Lung (tissue), 12 donors: ENCODE data around the gene MEF2B. TPM values are rescaled to one million over a fixed set of nuclear protein-coding genes. Genes with fewer than 3 reads are reported as not detected.

ENCODE experiments used
- ATAC-seq: fragments of 200-7000 bp; cut with Tn5 transposase; one replicate; pipeline ENCODE4 v1.9.1; 2020; ENCODE audit warnings: moderate number of reproducible peaks; ENCODE audit not compliant: insufficient read depth, low FRiP score
- DNase-seq, 3 donors: peaks; one replicate each; pipeline ENCODE4 v3.0.0-alpha.2; 2013 to 2017
- H3K27ac ChIP-seq, 2 donors: one replicate each; pipeline ENCODE4 v1.5.1; 2013; ENCODE audit warnings: mild to moderate bottlenecking in 2 of 2, moderate library complexity in 2 of 2, control low read depth in 1 of 2, inconsistent platforms in 1 of 2, low read depth in 1 of 2, low read length in 1 of 2
- H3K27me3 ChIP-seq, 3 donors: one replicate each; pipeline ENCODE4 v1.5.1; 2013; ENCODE audit warnings: low read length in 2 of 3; ENCODE audit not compliant: control insufficient read depth in 3 of 3, insufficient read depth in 3 of 3
- H3K36me3 ChIP-seq, 4 donors: one replicate each; pipeline ENCODE4 v1.5.1; 2013; ENCODE audit warnings: low read length in 4 of 4, mild to moderate bottlenecking in 1 of 4, moderate library complexity in 1 of 4; ENCODE audit not compliant: control insufficient read depth in 4 of 4, insufficient read depth in 4 of 4
- H3K4me1 ChIP-seq, 5 donors: one replicate each; pipeline ENCODE4 v1.5.1; 2013; ENCODE audit warnings: low read length in 5 of 5, mild to moderate bottlenecking in 2 of 5, moderate library complexity in 1 of 5; ENCODE audit not compliant: control insufficient read depth in 5 of 5, insufficient read depth in 5 of 5
- H3K4me3 ChIP-seq: one replicate; pipeline ENCODE4 v1.5.1; 2013; ENCODE audit warnings: mild to moderate bottlenecking, control low read depth, moderate library complexity
- H3K9ac ChIP-seq, 2 donors: one replicate each; pipeline ENCODE4 v1.5.1; 2013; ENCODE audit warnings: low read length in 2 of 2, control low read depth in 1 of 2; ENCODE audit not compliant: insufficient read depth in 1 of 2
- H3K9me3 ChIP-seq, 4 donors: one replicate each; pipeline ENCODE4 v1.5.1; 2013; ENCODE audit warnings: low read length in 3 of 4, mild to moderate bottlenecking in 1 of 4, moderate library complexity in 1 of 4; ENCODE audit not compliant: control insufficient read depth in 4 of 4, insufficient read depth in 3 of 4
- WGBS, 2 donors: extraction: QIAGEN DNeasy Blood & Tissue Kit; methylation state at CpG; one replicate each; pipeline ENCODE4 v1.1.7; 2013; 5-methylcytosine and 5-hydroxymethylcytosine counted together
- polyA plus RNA-seq, 2 donors: library from polyadenylated mRNA; stranded (reverse); fragments of 200-250 nt; gene quantifications; one replicate each; pipeline ENCODE4 v1.2.1, GENCODE V29; 2013
- total RNA-seq, 2 donors: library from RNA; depleted of rRNA in 1 of 2; stranded (reverse); fragments of >200 nt in 1 of 2; gene quantifications; one replicate each; pipeline ENCODE4 v1.2.1, GENCODE V29; 2014 to 2021
- TF ChIP-seq, protein P1 (sequence below): IDR thresholded peaks from 2 replicates; pipeline ENCODE4 v1.5.1; 2012; ENCODE audit warnings: mild to moderate bottlenecking; ENCODE audit errors: control extremely low read depth, extremely low read depth
- donor health status: control.
- donor health status: control.
- donor health status: Bipolar disorder and iron deficiency.
- donor health status: healthy.
- donor health status: DM: yes; HTN: yes; CAD: no.

MEF2B gene
- total and polyA plus RNA-seq, 4 donors = 0.44 to 1.8 (median 0.61) TPM

DNA sequence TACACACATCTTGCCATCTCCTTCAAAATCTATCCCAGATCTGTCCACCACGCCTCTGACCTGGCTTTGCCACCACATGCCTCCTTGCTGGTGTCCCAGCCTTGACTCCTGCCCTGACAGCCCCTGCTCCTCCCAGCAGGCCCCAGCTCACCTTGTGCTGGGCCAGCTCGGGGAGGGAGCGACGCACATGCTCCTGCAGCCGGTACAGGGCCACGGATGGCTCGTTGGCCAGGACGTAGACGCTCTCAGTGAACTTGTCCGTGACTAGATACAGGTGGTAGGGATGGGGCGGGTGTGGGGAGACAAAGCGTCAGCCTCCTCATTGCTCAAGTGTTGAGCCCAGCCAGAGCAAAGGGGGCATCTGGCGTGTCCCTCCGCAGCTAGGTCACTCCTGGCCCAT, 16.7 kb upstream of the MEF2B start:
- Histone ChIP-seq H3K27ac (peak overlapping the region in 1 of 2 donors; percentile 57), H3K9ac (no peak overlapping the region), H3K4me3 (no peak overlapping the region), H3K27me3 (no peaks in the 10 kb centered on the region), H3K4me1 (peaks cover 0 to 9% (median 8%) of the 10 kb centered on the region in 5 donors), H3K9me3 (no peaks in the 10 kb centered on the region), H3K36me3 (peaks cover 0 to 15% (median 5%) of the 10 kb centered on the region in 4 donors)
- TF ChIP-seq, protein P1, sequence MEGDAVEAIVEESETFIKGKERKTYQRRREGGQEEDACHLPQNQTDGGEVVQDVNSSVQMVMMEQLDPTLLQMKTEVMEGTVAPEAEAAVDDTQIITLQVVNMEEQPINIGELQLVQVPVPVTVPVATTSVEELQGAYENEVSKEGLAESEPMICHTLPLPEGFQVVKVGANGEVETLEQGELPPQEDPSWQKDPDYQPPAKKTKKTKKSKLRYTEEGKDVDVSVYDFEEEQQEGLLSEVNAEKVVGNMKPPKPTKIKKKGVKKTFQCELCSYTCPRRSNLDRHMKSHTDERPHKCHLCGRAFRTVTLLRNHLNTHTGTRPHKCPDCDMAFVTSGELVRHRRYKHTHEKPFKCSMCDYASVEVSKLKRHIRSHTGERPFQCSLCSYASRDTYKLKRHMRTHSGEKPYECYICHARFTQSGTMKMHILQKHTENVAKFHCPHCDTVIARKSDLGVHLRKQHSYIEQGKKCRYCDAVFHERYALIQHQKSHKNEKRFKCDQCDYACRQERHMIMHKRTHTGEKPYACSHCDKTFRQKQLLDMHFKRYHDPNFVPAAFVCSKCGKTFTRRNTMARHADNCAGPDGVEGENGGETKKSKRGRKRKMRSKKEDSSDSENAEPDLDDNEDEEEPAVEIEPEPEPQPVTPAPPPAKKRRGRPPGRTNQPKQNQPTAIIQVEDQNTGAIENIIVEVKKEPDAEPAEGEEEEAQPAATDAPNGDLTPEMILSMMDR = no peak
- 95 to 98% methylated on average over 14 of the region's 14 CpGs for WGBS, 2 donors
- ATAC-seq (no peak), DNase-seq (no peak)

DNA sequence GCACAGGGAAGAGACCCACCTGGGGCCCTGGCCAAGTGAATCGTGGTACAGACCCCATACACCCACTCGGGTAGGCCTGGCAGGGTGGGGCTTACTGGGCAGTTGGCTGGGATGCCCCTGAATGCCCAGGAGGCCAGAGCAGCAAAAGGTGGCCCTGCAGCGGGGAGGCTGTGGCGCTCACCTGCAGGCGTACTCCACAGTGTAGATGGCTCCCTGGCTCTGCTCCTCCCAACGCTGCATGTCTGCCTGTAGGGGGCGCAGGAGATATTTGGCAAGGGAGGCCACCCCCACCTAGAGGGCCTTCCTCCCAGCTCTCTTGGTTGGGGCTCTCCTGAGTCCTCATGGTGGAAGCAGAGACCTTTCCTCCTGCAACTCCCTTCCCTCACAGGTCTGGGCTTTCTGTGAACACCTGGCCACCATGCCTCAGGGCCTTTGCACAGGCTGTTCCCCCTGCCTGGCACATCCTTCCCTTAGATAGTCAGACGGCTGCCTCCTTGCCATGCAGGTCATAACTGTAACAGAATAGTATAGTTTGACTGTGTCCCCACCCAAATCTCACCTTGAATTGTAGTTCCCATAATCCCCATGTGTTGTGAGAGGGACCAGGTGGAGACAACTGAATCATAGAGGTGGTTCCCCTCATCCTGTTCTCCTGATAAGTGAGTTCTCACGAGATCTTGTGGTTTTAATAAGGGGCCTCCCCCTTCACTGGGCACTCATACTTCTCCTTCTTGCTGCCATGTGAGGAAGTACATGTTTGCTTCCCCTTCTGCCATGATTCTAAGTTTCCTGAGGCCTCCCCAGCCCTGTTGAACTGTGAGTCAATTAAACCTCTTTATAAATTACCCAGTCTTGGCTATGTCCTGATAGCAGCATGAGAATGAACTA, 16.0 kb upstream of the MEF2B start:
- H3K4me1 ChIP-seq = peaks cover 0 to 8% (median 5%) of the 10 kb centered on the region in 5 donors
- H3K27ac ChIP-seq = no peak overlapping the region
- 74 to 77% methylated on average over 9 of the region's 9 CpGs for WGBS, 2 donors
- peak; percentile 17 for ATAC-seq
- H3K4me3 ChIP-seq = no peak overlapping the region
- no peaks in the 10 kb centered on the region for H3K27me3 ChIP-seq
- H3K36me3 ChIP-seq = peaks cover 5 to 15% (median 7%) of the 10 kb centered on the region in 4 donors
- H3K9me3 ChIP-seq = no peaks in the 10 kb centered on the region
- TF ChIP-seq, protein P1 = no peak
- no peak overlapping the region for H3K9ac ChIP-seq
- no peak for DNase-seq

DNA sequence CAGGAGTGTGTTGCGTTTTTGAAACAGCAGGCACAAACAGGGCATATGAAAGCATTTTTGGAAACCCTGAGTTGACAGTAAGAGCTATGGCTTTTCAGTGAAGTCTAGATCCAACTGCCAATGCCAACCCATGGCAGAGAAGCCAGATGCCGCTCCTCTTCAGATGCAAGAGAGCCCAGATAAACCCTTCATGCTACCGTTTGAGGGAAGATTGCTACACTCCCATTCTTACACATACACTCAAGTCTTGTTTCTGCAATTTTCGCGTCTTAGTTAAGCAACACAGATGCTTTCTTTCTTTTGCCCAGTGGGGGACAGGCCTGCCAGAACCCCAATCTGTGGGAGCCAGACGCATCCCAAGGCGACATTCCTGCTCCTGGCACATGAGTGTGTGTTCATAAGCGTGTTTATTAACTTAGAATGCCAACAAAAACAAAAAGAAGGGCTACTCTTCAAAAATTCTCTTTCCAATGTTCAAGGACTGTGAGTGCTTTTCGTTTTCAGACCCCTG, 11.5 kb upstream of the MEF2B start:
- no peaks in the 10 kb centered on the region for H3K27me3 ChIP-seq
- TF ChIP-seq, protein P1 = no peak
- no peak overlapping the region for H3K27ac ChIP-seq
- DNase-seq (no peak), ATAC-seq (no peak)
- peaks cover 0 to 4% (median 0%) of the 10 kb centered on the region in 4 donors for H3K9me3 ChIP-seq
- H3K9ac ChIP-seq = no peak overlapping the region
- 57 to 87% methylated on average over 9 of the region's 9 CpGs for WGBS, 2 donors
- H3K4me1 ChIP-seq = no peaks in the 10 kb centered on the region
- no peak overlapping the region for H3K4me3 ChIP-seq
- peaks cover 10 to 29% (median 14%) of the 10 kb centered on the region in 4 donors for H3K36me3 ChIP-seq
